Type B pancreatic cell (in vitro differentiated cells): ENCODE data around the gene STXBP4. TPM values are rescaled to one million over a fixed set of nuclear protein-coding genes. Genes with fewer than 3 reads are reported as not detected.

Experiments
- DNase-seq: peaks from one replicate; pipeline ENCODE4 v3.0.0; 2021; ENCODE audit warnings: mixed read lengths; ENCODE audit not compliant: unreplicated experiment; ENCODE audit errors: extremely low spot score
- H3K27ac Mint-ChIP-seq: 2 replicates; pipeline ENCODE4 v1.8.0; 2021; ENCODE audit warnings: mild to moderate bottlenecking, mixed read lengths
- H3K27me3 Mint-ChIP-seq: 2 replicates; pipeline ENCODE4 v1.8.0; 2021; ENCODE audit warnings: mixed read lengths
- H3K36me3 Mint-ChIP-seq: 2 replicates; pipeline ENCODE4 v1.8.0; 2021; ENCODE audit warnings: mixed read lengths
- H3K4me1 Mint-ChIP-seq: one replicate; pipeline ENCODE4 v1.8.0; 2021; ENCODE audit warnings: mixed read lengths; ENCODE audit not compliant: unreplicated experiment
- H3K4me3 Mint-ChIP-seq: 2 replicates; pipeline ENCODE4 v1.8.0; 2021; ENCODE audit warnings: mild to moderate bottlenecking, mixed read lengths
- H3K9me3 Mint-ChIP-seq: 2 replicates; pipeline ENCODE4 v1.8.0; 2021; ENCODE audit warnings: mixed read lengths
- total RNA-seq: library from RNA; stranded (reverse); gene quantifications from 2 replicates; pipeline ENCODE4 v1.2.1, GENCODE V29; 2021; ENCODE audit warnings: low replicate concordance
- TF ChIP-seq, protein P1 (sequence below): fragments of 200-600 bp; sonication (generic); conservative IDR thresholded peaks from 2 replicates; pipeline ENCODE4 v1.5.0; 2021; ENCODE audit warnings: antibody characterized with exemption, mild to moderate bottlenecking

STXBP4 gene
- total RNA-seq, 1 donor from 2014 or later, result 23.7 TPM

DNA sequence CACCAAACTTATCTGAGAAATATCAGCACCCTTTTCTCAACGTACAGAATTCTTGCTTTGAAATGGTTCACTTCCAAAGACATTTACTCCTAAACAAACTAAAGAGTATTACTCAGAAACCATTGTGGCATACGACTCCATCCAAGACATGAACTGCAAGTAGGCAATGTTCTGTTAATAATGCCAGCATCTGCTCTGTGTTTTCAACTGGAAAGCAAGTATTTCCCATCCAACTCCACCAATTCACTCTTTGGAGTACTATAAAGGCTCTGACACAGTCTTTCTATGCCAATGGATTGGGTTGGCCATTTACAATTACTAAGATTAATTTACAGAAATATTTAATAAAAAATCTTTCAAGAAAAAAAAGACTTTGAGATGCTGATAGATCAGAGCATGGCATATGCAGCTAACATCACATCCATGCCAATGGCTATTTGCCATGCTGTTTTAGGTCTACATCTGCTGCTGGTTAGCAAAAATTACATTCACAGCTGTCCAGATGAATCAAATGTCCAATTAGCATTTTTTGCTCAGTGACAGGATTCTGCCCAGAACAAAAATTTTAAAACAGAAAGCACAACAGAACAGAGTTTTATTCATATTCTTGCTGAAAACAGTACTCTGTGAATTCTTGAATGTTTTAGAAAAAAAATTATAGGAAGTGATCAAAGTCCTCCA is 230.3 kb downstream of the STXBP4 start:
- Mint-ChIP-seq H3K4me3 (no peak overlapping the region), H3K27ac (no peak overlapping the region), H3K36me3 (no peaks in the 10 kb centered on the region), H3K27me3 (no peaks in the 10 kb centered on the region), H3K9me3 (no peaks in the 10 kb centered on the region), H3K4me1 (no peaks in the 10 kb centered on the region)
- TF ChIP-seq, protein P1, sequence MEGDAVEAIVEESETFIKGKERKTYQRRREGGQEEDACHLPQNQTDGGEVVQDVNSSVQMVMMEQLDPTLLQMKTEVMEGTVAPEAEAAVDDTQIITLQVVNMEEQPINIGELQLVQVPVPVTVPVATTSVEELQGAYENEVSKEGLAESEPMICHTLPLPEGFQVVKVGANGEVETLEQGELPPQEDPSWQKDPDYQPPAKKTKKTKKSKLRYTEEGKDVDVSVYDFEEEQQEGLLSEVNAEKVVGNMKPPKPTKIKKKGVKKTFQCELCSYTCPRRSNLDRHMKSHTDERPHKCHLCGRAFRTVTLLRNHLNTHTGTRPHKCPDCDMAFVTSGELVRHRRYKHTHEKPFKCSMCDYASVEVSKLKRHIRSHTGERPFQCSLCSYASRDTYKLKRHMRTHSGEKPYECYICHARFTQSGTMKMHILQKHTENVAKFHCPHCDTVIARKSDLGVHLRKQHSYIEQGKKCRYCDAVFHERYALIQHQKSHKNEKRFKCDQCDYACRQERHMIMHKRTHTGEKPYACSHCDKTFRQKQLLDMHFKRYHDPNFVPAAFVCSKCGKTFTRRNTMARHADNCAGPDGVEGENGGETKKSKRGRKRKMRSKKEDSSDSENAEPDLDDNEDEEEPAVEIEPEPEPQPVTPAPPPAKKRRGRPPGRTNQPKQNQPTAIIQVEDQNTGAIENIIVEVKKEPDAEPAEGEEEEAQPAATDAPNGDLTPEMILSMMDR, result no peak
- no peak for DNase-seq

GRCh38 chr17:55200904-55201303 is 232.3 kb downstream of the STXBP4 start:
- Mint-ChIP-seq H3K4me1 (no peaks in the 10 kb centered on the region), H3K27me3 (no peaks in the 10 kb centered on the region), H3K27ac (no peak overlapping the region), H3K4me3 (no peak overlapping the region), H3K9me3 (peaks cover 4% of the 10 kb centered on the region), H3K36me3 (no peaks in the 10 kb centered on the region)
- no peak for DNase-seq
- TF ChIP-seq, protein P1, result no peak

GRCh38 chr17:55201308-55201932 is 232.9 kb downstream of the STXBP4 start:
- Mint-ChIP-seq H3K27me3 (no peaks in the 10 kb centered on the region), H3K4me1 (no peaks in the 10 kb centered on the region), H3K27ac (no peak overlapping the region), H3K4me3 (no peak overlapping the region), H3K36me3 (no peaks in the 10 kb centered on the region), H3K9me3 (peaks cover 4% of the 10 kb centered on the region)
- TF ChIP-seq, protein P1, result no peak
- DNase-seq, result no peak

- H3K36me3 Mint-ChIP-seq, result no peaks in the 10 kb centered on the region
- no peak for DNase-seq
- no peak overlapping the region for H3K27ac Mint-ChIP-seq
- no peaks in the 10 kb centered on the region for H3K4me1 Mint-ChIP-seq
- TF ChIP-seq, protein P1, result no peak
- peaks cover 4% of the 10 kb centered on the region for H3K9me3 Mint-ChIP-seq
- H3K4me3 Mint-ChIP-seq, result no peak overlapping the region
- H3K27me3 Mint-ChIP-seq, result no peaks in the 10 kb centered on the region
These were observed 234.3 kb downstream of the STXBP4 start for GRCh38 chr17:55202896-55203295.

GRCh38 chr17:55208078-55208812 is 239.7 kb downstream of the STXBP4 start:
- TF ChIP-seq, protein P1, result no peak
- H3K4me3 Mint-ChIP-seq, result no peak overlapping the region
- H3K9me3 Mint-ChIP-seq, result peaks cover 4% of the 10 kb centered on the region

More at GRCh38 chr17:55208078-55208812, 239.7 kb downstream of the STXBP4 start:
- H3K4me1 Mint-ChIP-seq, result no peaks in the 10 kb centered on the region
- no peaks in the 10 kb centered on the region for H3K36me3 Mint-ChIP-seq
- no peaks in the 10 kb centered on the region for H3K27me3 Mint-ChIP-seq
- H3K27ac Mint-ChIP-seq, result no peak overlapping the region
- no peak for DNase-seq
